Activated CD4-positive, alpha-beta T cell treated with anti-CD3 and anti-CD28 coated beads for 24 hours (primary cell): ENCODE results near the gene CCNT1.
"Not testable (repeated sequence)": the region's sequence is repeated elsewhere in the genome, so short reads cannot be mapped to it uniquely, and the experiment has no call there.

ENCODE experiments used
- DNase-seq, 2 donors: peaks; one replicate each; pipeline ENCODE4 v3.0.0-alpha.2; 2020; ENCODE audit warnings: low read depth in 2 of 2

CCNT1 gene

DNA sequence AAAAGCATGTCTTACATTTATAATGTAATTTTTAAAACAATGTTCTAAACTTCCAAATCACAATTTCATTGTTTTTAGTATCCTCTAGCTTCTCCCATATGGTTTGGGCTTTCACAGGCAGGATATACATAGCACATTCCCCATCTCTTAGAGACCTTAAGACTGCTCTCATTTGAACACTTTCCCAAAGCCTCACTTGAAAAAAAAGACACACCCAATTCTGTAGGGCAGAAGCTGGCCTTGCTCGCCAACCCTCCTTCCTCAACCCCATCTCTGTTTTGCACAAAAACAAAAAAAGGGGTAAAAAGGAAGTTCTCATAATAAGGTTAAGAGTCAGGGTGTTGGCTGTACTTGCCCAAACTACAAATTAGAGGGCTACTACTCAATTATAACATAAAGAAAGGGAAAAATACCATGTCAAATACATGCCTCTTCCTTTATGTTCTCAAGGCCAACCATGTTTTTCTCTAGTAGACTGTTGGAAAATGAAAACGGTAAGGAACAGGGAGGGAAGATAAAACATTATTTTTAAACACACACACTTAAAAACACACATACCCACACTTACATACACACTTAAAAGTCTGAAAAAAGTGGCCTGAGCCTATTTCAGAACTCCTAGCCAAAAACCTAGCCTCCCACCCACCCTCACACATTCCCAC lies 24.6 kb downstream of the CCNT1 start:
- no peak for DNase-seq

DNA sequence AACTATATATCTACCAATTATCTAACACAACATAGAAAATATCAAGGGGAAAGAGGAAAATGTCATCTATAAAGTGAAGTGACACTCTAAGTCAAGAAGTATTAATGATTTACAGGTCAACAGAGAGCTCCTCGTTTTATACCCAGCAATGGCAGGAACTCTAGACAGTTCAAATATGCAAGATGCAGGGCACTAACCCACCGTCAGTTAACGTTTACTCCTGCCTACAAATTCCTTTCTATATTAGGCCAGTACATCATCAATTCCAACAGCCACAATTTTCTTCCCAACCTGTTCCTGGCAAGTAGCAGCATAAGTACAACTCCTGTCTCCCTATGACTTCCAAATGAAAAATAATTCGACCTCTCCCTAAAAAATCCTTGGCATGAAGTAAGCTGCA lies 25.5 kb downstream of the CCNT1 start:
- no peak for DNase-seq

DNA sequence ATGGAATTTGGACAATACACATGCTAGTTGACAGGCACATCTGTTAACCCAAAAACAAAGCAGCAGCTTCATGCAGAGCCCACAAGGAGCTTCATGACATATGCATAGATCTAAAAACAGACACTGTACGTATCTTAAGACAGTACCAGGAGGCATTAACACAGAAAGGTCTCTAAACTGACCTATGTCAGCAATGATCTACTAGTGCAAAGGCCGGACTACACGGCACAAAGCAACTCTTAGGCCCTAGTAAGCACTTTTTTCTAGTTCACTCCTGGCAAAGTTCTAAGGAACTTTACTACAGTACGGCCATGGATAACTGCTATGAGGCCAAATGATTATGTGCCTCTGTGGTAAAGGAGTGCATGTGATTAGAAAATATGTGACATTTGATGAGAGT lies 26.1 kb downstream of the CCNT1 start:
- no peak for DNase-seq

DNA sequence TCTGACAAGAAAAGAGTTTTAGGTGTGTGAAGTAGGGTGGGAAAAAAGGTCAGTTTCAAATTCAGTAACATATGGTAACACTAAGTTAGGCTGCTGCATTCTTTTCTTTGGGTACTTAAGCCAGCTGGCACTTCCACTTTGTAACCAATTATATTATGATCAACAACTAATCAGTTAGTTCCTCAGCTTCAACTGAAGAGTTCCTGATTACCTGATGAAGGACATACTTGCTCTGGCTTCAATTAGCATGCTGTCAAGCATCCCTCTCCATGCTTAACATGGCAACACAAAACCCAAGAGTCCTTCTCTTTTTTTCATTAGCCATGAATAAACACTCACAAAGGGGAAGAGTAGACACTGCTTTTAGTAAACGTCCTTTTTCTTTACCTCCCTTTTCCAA lies 27.7 kb downstream of the CCNT1 start:
- no peak for DNase-seq

DNA sequence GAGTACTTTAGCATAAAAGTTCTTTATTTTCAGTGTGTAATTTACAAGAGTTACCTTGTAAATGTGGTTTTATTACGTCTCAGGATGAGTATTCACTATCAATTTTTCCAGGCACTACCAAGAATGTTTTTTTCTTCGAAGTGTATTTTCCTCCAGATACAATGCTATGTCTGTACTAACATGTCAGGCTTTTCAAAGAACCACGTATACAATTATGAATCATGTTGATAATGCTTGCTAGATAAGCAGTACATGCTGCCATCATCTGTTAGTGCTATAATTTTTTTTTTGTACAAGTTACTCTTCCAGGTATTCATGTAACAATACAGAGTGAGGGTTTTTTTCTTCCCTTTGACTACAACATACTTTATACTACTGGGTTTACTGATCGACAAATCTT lies 28.9 kb downstream of the CCNT1 start:
- DNase-seq = no peak

DNA sequence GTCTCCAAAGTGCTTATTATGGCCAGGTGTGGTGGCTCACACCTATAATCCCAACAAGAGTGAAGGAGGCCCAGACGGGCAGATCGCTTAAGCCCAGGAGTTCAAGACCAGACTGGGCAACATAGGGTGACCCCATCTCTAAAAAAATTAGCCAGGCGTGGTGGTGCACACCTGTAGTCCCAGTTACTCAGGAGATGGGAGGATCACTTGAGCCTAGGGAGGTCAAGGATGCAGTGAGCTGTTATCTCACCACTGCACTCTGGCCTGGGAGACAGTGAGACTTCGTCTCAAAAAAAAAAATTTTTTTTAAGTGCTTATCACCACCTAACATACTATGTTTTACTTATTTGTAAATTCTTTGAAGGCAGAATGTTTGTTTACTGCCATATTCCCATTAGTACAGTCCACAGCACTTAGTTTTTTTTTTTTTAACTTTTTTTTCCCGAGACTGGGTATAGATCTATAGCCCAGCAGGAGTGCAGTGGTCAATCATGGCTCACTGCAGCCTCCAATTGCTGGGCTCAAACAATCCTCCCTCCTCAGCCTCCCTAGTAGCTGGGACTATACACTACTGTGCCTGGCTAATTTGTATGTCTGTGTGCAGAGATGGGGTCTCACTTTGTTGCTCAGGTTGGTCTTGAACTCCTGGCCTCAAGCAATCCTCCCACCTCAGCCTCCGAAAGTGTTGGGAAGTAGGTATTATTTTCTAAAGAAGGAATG lies 29.7 kb downstream of the CCNT1 start:
- no peak for DNase-seq

DNA sequence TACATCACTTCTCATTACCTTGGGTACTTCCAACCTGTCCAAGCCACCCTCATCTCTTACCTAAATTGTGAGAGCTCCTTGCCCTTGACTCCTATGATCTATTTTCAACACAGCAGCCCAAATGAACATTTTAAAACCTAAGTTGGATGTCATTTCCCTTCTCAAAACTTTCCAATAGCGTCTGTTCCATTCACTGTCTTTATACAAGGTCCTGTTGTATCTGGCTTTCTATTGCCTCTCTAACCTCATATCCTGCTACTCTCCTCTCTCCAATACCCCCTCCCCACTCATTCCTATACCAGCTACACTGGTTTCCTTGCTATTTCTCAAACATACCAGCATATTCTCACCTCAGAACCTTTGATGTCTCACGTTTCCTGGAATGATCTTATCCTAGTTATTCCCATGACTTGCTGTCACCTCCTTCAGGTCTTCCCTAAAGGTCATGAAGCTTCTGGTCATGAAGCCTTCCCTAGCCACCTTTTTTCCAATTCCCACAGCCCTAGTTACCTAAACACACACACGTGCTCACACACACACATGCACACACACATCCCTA lies 30.4 kb downstream of the CCNT1 start:
- DNase-seq = no peak

DNA sequence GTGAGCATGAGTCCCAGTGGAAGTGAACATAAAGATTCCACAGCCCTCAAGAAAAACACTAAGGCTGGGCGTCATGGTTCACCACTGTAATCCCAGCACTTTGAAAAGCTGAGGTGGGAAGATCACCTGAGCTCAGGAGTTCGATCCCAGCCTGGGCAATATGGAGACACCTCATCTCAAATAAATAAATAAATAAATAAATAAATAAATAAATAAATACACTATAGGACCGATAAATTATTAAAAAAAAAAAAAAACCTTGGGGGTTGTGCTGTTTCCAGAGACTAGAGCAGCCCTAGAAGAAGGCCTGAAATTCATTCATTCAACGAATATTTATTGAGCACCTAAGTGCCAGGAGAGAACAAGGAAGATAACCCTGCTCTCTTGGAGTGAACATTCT lies 33.0 kb downstream of the CCNT1 start:
- DNase-seq = no peak

DNA sequence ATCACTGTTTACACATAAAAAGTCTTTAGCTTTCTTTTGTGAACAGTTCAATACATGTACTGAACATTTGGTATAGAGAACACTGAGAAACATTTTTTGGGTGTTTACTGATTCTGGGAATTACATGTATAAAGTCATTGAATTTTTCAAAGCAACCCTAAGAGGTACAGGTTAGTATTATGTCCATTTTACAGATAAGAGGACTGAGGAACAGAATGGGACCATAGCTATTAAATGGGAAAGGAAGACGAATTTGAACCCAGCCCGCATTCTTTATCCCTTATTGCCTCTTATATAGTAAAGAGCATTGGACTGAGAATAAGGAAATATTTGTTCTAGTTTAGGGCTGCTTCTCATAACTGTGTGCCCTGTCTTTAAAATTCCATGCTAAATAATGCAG lies 33.6 kb downstream of the CCNT1 start:
- DNase-seq = no peak

DNA sequence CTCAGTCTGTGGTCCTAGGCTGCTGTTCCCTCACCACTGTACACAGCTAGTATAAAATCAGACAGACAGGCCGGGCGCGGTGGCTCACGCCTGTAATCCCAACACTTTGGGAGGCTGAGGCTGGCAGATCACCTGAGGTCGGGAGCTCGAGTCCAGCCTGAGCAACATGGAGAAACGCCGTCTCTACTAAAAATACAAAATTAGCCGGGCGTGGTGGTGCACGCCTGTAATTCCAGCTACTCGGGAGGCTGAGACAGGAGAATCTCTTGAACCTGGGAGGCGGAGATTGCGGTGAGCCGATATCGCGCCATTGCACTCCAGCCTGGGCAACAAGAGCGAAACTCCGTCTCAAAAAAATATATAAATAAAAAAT lies 34.0 kb downstream of the CCNT1 start:
- DNase-seq = not testable (repeated sequence)

DNA sequence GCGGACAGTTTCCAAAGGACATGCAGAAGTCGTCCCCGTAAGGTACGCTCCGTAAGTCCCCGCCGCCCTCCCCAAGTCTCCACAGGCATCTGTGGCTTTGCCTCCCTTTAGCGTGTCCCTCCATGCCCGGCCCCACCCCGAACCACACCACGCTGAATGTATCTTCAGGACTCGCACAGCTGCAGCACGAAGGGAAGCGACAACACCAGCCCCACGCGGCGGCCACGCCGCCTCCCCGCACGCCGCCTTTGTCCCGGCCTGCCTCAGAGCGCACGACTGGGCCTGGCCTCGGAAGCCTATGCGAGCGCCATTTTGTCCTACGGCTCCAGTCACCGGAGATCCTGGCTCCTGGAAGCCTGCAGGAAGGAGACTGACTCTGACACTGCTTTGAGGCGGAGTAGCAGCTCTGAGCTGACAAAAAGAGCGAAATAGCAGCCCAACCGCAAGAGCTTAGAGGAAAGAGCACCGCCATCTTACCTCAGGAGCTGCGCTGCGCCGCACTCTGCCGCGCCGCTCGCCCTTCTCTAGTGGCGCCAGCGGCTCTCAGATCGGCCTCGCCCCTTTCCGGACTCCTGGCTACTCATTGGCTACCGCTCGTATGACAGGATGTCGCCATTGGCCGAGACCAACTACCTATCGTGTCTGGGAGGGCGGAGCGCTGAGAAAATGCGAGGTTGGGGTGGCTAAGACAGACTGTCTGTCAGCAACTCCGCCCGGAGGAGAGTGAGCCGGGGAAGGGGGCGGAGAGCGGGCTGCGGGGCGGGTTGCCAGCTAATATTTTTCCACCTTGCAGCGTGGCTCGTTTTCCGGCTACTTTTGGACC lies 34.6 kb downstream of the CCNT1 start, which contains the start of gene KANSL2:
TSS of gene KANSL2 (minus strand) at position 529 of the 823 bp plus-strand sequence. CDS start 606 bp downstream, outside the sequence.
- DNase-seq = peak; percentile 95

DNA sequence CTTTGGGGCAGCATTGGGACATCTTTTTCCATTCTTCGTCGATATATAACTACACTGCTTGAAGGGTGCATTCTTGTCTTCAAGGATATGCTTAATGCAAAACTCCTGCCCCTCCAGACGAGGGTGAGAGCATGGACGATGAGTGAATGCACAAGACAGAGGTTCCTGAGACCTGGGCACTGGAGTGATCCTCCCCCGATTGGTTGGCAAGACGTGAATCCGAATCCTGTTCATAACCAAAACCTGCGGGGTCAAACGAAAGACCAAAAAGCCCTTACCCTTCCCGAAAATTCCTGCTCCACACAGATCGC lies 35.2 kb downstream of the CCNT1 start:
- DNase-seq = peak in 1 of 2 donors; percentile 5

DNA sequence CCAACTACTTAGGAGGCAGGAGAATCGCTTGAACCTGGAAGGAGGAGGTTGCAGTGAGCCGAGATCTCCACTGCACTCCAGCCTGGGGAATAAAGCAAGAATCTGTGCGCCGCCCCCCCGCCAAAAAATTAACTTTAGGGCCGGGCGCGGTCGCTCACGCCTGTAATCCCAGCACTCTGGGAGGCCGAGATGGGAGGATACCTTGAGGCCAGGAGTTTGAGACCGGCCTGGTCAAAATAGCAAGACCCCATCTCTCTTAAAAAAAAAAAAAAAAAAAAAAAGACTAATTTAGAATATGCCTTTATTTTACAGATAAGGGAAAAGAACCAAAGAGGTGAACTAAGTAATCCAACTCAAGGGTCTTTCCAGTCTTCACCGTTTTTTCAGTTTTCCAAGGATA lies 35.6 kb downstream of the CCNT1 start:
- no peak for DNase-seq

DNA sequence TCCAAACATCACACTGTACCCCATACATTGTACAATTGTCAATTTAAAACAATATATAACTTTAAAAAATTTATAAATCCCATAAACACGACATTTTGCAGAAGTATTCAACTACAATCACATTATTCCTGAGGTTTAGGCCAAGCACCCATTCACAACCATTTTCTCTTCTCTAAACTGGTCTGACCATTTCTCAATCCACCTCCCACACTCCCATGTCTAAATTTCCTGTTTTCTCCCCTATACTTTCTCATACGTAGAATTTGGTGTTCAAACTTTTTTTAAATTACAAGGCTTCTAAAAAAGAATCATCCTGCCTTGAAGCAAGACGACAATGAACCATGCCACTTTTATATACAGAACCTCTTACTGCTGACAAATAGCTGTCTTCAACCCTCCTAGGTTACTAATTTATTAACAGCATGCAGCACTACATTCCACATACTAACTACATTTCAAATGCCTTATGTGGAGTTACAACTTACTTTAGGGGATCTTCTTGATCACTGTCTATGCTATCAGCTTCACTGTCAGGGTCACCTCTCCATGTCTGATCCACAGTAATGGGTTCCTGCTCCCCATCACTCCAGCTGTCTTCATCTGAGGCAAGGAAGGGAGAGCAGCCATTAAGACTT lies 37.8 kb downstream of the CCNT1 start:
- DNase-seq = no peak

DNA sequence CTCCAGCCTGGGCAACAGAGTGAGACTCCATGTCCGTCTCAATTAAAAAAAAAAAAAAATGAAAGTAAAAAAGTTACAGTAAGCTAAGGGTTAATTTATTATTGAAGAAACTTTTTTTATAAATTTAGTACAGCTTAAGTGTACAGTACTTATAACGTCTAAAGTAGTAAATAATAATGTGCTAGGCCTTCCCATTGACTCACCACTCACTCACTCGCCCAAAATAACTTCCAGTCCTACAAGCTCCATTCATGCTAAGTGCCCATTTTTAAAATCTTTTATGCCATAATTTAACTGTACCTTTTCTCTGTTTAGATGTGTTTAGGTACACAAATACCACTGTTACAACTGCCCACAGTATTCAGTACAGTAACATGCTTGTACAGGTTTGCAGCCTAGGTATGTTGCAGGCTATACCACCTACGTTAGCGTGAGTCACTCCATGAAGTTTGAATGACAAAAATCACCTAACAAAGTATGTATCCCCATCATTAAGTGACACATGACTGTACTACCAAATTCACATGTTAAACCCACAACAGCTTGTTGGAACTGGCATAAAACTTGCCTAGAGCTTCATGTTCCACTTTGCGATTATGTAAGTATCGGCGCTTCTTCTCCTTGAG lies 45.2 kb downstream of the CCNT1 start:
- DNase-seq = no peak

DNA sequence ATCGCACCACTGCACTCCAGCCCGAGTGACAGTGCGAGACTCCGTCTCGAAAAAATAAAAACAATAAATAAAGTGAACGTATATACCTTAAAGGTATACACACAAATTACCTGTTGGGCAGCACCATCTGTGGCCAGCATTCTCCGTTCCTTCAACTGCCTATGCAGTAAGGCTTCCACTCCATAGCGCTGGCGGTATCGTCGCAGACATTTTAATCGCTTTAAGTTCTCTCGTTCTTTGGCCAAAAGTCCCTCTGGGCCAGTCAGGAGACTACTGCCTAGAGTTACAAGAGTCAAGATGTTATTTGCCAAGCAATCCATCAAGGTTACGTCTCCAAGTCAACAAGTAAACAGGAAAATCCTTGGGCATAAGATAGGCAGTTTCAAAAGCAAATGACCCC lies 47.5 kb downstream of the CCNT1 start:
- DNase-seq = no peak

DNA sequence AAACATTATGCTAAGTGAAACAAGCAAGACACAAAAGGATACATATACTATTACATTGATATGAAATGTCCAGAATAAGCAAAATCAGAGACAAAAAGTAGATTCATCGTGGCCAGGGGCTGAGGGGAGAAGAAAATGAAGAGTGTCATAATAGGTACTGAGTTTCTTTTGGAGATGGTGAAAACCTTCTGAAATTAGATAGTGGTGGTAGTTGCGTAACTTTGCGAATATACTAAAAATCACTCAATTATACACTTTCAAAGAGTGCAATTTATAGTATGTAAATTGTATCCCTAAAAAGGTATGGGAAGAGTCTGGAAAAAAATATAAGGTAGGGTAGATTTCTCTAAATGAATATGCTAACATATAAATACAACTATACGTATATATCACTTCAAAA lies 56.6 kb downstream of the CCNT1 start:
- no peak for DNase-seq

DNA sequence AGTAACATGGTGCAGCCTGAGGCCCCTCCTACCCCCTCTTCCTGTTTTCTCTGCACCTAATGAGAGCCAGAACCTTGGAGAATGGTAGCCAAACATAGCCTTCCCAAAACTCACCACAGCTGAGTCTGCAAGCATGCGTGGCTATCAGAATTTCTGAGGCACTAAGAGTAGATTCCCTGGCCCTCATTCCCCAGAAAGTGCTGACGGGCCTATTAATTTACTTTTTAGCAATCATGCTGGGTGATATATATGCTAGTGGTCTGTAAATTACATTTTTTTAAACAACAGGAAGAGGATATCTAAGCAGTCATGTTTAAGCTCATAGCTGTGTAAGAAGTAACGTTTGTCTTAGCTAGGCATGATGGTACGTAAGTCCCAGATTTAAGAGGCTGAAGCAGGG lies 64.8 kb downstream of the CCNT1 start:
- no peak for DNase-seq

DNA sequence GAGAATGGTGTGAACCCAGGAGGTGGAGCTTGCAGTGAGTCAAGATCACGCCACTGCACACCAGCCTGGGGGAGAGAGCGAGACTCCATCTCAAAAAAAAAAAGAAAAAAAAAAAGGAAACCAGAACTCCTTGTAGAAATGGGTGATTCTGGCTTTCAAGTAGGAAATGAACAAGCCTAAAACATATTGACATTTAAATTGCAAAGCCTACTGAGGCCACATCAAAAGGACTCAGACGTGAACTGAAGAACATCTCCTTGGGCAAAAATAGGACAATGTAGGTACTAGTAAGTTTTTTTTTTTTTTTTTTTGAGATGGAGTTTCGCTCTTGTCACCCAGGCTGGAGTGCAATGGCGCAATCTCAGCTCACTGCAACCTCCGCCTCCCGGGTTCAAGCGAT lies 71.2 kb downstream of the CCNT1 start:
- not testable (repeated sequence) for DNase-seq

DNA sequence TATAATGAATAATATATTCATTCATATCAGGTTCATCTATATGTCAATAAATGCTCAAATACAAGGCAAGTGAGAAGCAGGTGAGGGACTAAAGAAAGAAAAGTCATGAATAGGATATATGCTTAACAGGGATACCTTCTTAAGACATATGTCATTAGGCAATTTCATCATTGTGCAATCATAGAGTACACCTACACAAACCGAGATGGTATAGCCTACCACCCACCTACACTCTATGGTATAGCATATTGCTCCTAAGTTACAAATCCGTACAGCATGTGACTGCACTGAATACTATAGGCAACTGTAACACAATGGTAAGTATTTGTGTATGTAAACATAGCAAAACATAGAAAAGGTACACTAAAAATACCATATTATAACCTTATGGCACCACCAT lies 73.5 kb downstream of the CCNT1 start:
- no peak for DNase-seq

DNA sequence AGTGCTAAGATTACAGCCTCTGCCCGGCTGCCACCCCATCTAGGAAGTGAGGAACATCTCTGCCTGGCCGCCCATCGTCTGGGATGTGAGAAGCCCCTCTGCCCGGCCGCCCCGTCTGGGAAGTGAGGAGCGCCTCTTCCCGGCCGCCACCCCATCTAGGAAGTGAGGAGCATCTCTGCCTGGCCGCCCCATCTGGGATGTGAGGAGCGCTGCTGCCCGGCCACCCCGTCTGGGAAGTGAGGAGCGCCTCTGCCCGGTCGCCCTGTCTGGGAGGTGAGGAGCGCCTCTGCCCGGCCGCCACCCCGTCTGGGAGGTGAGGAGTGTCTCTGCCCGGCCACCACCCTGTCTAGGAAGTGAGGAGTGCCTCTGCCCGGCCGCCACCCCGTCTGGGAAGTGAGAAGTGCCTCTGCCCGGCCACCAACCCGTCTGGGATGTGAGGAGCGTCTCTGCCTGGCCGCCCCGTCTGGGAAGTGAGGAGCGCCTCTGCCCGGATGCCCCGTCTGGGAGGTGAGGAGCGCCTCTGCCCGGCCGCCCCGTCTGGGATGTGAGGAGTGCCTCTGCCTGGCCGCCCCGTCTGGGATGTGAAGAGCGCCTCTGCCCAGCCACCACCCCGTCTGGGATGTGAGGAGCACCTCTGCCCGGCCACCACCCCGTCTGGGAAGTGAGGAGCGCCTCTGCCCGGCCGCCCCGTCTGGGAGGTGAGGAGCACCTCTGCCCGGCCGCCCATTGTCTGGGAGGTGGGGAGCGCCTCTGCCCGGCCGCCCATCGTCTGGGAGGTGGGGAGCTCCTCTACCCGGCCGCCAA lies 74.6 kb downstream of the CCNT1 start:
- not testable (repeated sequence) for DNase-seq
